ENCODE results near the gene DDI2. TPM values are rescaled to one million over a fixed set of nuclear protein-coding genes. Genes with fewer than 3 reads are reported as not detected.

The DDI2 gene
- polyA plus RNA-seq, 1 donor from 2014 or later: 3.8 TPM

DNA sequence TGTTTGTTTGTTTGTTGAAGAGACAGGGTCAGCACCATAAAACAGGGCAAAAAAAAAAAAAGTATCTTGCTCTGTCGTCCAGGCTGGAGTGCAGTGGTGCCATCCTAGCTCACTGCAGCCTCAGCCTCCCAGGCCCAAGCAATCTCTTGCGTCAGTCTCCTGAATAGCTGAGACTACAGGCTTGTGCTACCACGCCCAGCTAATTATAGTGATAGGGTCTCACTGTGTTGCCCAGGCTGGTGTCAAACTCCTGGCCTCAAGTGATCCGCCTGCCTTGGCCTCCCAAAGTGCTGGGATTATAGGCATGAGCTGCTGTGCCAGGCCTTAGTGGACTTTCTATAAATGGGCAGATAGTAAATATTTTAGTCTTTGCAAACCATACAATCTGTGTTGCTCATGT lies 19.2 kb downstream of the DDI2 start:
- TF ChIP-seq EZH2 (IDR thresholded peaks at IDR 0.05; ENCODE audit: borderline replicate concordance, insufficient read depth, low read length, poor library complexity, severe bottlenecking) (no peak), REST (IDR thresholded peaks at IDR 0.05; ENCODE audit: borderline replicate concordance) (no peak), CTCF (IDR thresholded peaks at IDR 0.05; ENCODE audit: poor library complexity, severe bottlenecking) (no peak), EP300 (conservative IDR thresholded peaks at IDR 0.05; ENCODE audit: poor library complexity, severe bottlenecking) (no peak), POLR2AphosphoS5 (IDR thresholded peaks at IDR 0.05) (no peak), SMC3 (conservative IDR thresholded peaks at IDR 0.05; ENCODE audit: poor library complexity) (no peak), TAF1 (IDR thresholded peaks at IDR 0.05; ENCODE audit: low read depth) (no peak), MXI1 (conservative IDR thresholded peaks at IDR 0.05; ENCODE audit: poor library complexity, severe bottlenecking) (no peak), RAD21 (conservative IDR thresholded peaks at IDR 0.05) (no peak)
- no peaks in the 10 kb centered on the region for H3K36me3 ChIP-seq (ENCODE audit: insufficient read depth, low read length)

GRCh38 chr1:15637826-15638225 lies 20.6 kb downstream of the DDI2 start:
- H3K27ac ChIP-seq (ENCODE audit: low read length): no peak overlapping the region
- no peak for TF ChIP-seq RAD21 (conservative IDR thresholded peaks at IDR 0.05)
- TF ChIP-seq TAF1 (IDR thresholded peaks at IDR 0.05; ENCODE audit: low read depth): no peak
- TF ChIP-seq SMC3 (conservative IDR thresholded peaks at IDR 0.05; ENCODE audit: poor library complexity): no peak
- TF ChIP-seq REST (IDR thresholded peaks at IDR 0.05; ENCODE audit: borderline replicate concordance): no peak
- TF ChIP-seq EZH2 (IDR thresholded peaks at IDR 0.05; ENCODE audit: borderline replicate concordance, insufficient read depth, low read length, poor library complexity, severe bottlenecking): no peak
- TF ChIP-seq MXI1 (conservative IDR thresholded peaks at IDR 0.05; ENCODE audit: poor library complexity, severe bottlenecking): no peak
- no peak for TF ChIP-seq CTCF (IDR thresholded peaks at IDR 0.05; ENCODE audit: poor library complexity, severe bottlenecking)
- TF ChIP-seq EP300 (conservative IDR thresholded peaks at IDR 0.05; ENCODE audit: poor library complexity, severe bottlenecking): no peak
- H3K4me2 ChIP-seq (ENCODE audit: low read length): no peak overlapping the region
- H3F3A ChIP-seq (ENCODE audit: insufficient read depth, low read length, poor library complexity, severe bottlenecking): no peaks in the 10 kb centered on the region
- H4K20me1 ChIP-seq (ENCODE audit: insufficient read depth): no peaks in the 10 kb centered on the region
- no peak overlapping the region for H3K4me3 ChIP-seq (ENCODE audit: low read length)
- no peak overlapping the region for H2AFZ ChIP-seq (ENCODE audit: low read depth, low read length)
- no peaks in the 10 kb centered on the region for H3K9me3 ChIP-seq (ENCODE audit: low read length)
- H3K9ac ChIP-seq (ENCODE audit: low read length): no peak overlapping the region
- no peaks in the 10 kb centered on the region for H3K36me3 ChIP-seq (ENCODE audit: insufficient read depth, low read length)
- no peaks in the 10 kb centered on the region for H3K79me2 ChIP-seq (replicated peaks; ENCODE audit: insufficient read depth, low read length)
- no peaks in the 10 kb centered on the region for H3K9me2 ChIP-seq (ENCODE audit: insufficient read depth, low read length)
- H3K27me3 ChIP-seq (ENCODE audit: insufficient read depth, low read depth, low read length): no peaks in the 10 kb centered on the region

More for the DNA sequence above, 19.2 kb downstream of the DDI2 start:
- no peaks in the 10 kb centered on the region for H3K79me2 ChIP-seq (replicated peaks; ENCODE audit: insufficient read depth, low read length)
- H3K27ac ChIP-seq (ENCODE audit: low read length): no peak overlapping the region
- no peak overlapping the region for H3K4me2 ChIP-seq (ENCODE audit: low read length)
- no peaks in the 10 kb centered on the region for H3F3A ChIP-seq (ENCODE audit: insufficient read depth, low read length, poor library complexity, severe bottlenecking)
- no peaks in the 10 kb centered on the region for H4K20me1 ChIP-seq (ENCODE audit: insufficient read depth)
- no peaks in the 10 kb centered on the region for H3K9me3 ChIP-seq (ENCODE audit: low read length)
- no peaks in the 10 kb centered on the region for H3K27me3 ChIP-seq (ENCODE audit: insufficient read depth, low read depth, low read length)
- no peak overlapping the region for H3K9ac ChIP-seq (ENCODE audit: low read length)
- H3K4me3 ChIP-seq (ENCODE audit: low read length): no peak overlapping the region
- H2AFZ ChIP-seq (ENCODE audit: low read depth, low read length): no peak overlapping the region
- no peaks in the 10 kb centered on the region for H3K9me2 ChIP-seq (ENCODE audit: insufficient read depth, low read length)

All from neural cell (in vitro differentiated cells).